ENCODE measurements around the gene STK11IP. TPM values are rescaled to one million over a fixed set of nuclear protein-coding genes. Genes with fewer than 3 reads are reported as not detected.

STK11IP gene
- total RNA-seq, 1 experiment from 2014 or later = 45.0 TPM

- Histone ChIP-seq H3K79me2 (ENCODE audit: insufficient read depth, low read length) (no peaks in the 10 kb centered on the region), H3K36me3 (ENCODE audit: control insufficient read depth in 1 of 2, insufficient read depth in 2 of 2, low read length in 2 of 2) (no peaks in the 10 kb centered on the region), H3K4me3 (replicated peaks in 1 of 2; ENCODE audit: low read depth in 1 of 2, low read length in 2 of 2) (no peak overlapping the region), H4K20me1 (ENCODE audit: insufficient read depth) (no peaks in the 10 kb centered on the region), H2AFZ (ENCODE audit: low read depth, low read length, poor library complexity, severe bottlenecking) (no peak overlapping the region), H3K4me2 (ENCODE audit: low read length) (no peak overlapping the region), H3K27ac (ENCODE audit: low read depth, low read length) (no peak overlapping the region), H3K9me3 (ENCODE audit: control insufficient read depth in 1 of 2, insufficient read depth in 1 of 2, low read depth in 1 of 2, low read length in 2 of 2) (no peaks in the 10 kb centered on the region), H3K9me2 (ENCODE audit: insufficient read depth) (no peaks in the 10 kb centered on the region), H3K9ac (ENCODE audit: low read length) (no peak overlapping the region), H3K4me1 (ENCODE audit: control insufficient read depth in 1 of 2, insufficient read depth in 2 of 2, low read length in 2 of 2) (no peaks in the 10 kb centered on the region; a peak in 1 of 4 replicates), H3K27me3 (ENCODE audit: insufficient read depth, low read length) (no peaks in the 10 kb centered on the region)
- intact Hi-C loops (cut with micrococcal nuclease) = no loop called here
- no TSS peak for BruUV-seq (replicated peaks)
- DNase-seq (ENCODE audit: low read depth, low spot score) = no peak
- CTCF ChIA-PET = no interaction called here
- POLR2A ChIA-PET = no interaction called here
- no peak for ATAC-seq
- TF ChIP-seq CEBPB (IDR thresholded peaks at IDR 0.05; ENCODE audit: low read depth) (no peak), JUND (IDR thresholded peaks at IDR 0.05) (no peak), CBX3 (IDR thresholded peaks at IDR 0.05; ENCODE audit: low read depth) (no peak), CTCF (IDR thresholded peaks at IDR 0.05 in 2 of 3, conservative IDR thresholded peaks at IDR 0.05 in 1 of 3; ENCODE audit: borderline replicate concordance in 1 of 3, insufficient read depth in 1 of 3, low read depth in 2 of 3, low read length in 2 of 3) (no peak), ZFX (IDR thresholded peaks at IDR 0.05) (no peak), POLR2A (IDR thresholded peaks at IDR 0.05; ENCODE audit: borderline replicate concordance, extremely low read depth, insufficient read depth, insufficient read length) (no peak), EZH2phosphoT487 (IDR thresholded peaks at IDR 0.05; ENCODE audit: borderline replicate concordance) (no peak), SRF (IDR thresholded peaks at IDR 0.05; ENCODE audit: low read depth) (no peak), ZBTB33 (IDR thresholded peaks at IDR 0.05; ENCODE audit: extremely low read depth, insufficient replicate concordance, low read length) (no peak), FOSL1 (IDR thresholded peaks at IDR 0.05; ENCODE audit: low read depth) (no peak)
- RAD21 ChIA-PET (ENCODE audit: low non-redundant PET in 1 of 2, low total read pairs in 2 of 2, uncharacterized antibody in 2 of 2, unreplicated experiment in 2 of 2) = no interaction called here
Measured at GRCh38 chr2:219616550-219616949, 18.9 kb downstream of the STK11IP start.

Measured in HCT116 (cell line).